Embryonic facial prominence (tissue), 1 donor: Measurements from ENCODE around the gene EGFR.

Source experiments
- DNase-seq: peaks from one replicate; pipeline ENCODE4 v3.0.0-alpha.2; 2016; ENCODE audit errors: extremely low spot score

EGFR gene

GRCh38 chr7:55036950-55037736 is 18.3 kb downstream of the EGFR start:
- no peak for DNase-seq

- no peak for DNase-seq
These were observed 25.0 kb downstream of the EGFR start for GRCh38 chr7:55043691-55044370.

GRCh38 chr7:55044371-55044717 is 25.5 kb downstream of the EGFR start:
- no peak for DNase-seq

GRCh38 chr7:55044791-55045190 is 26.0 kb downstream of the EGFR start:
- DNase-seq = no peak

GRCh38 chr7:55046582-55047342 is 27.9 kb downstream of the EGFR start:
- no peak for DNase-seq

GRCh38 chr7:55048221-55048859 is 29.5 kb downstream of the EGFR start:
- DNase-seq = no peak

- no peak for DNase-seq
These were observed 31.5 kb downstream of the EGFR start for GRCh38 chr7:55050281-55050680.

- no peak for DNase-seq
These were observed 33.3 kb downstream of the EGFR start for GRCh38 chr7:55052081-55052480.

GRCh38 chr7:55052741-55053427 is 34.1 kb downstream of the EGFR start:
- no peak for DNase-seq

GRCh38 chr7:55053651-55054571 is 35.1 kb downstream of the EGFR start:
- peak; percentile 62 for DNase-seq

GRCh38 chr7:55054758-55055157 is 35.9 kb downstream of the EGFR start:
- no peak for DNase-seq

- no peak for DNase-seq
These were observed 36.7 kb downstream of the EGFR start for GRCh38 chr7:55055479-55055878.

- DNase-seq = no peak
These were observed 37.3 kb downstream of the EGFR start for GRCh38 chr7:55056068-55056467.

GRCh38 chr7:55056577-55057480 is 38.0 kb downstream of the EGFR start:
- no peak for DNase-seq

GRCh38 chr7:55058314-55058713 is 39.5 kb downstream of the EGFR start:
- no peak for DNase-seq

GRCh38 chr7:55059021-55059420 is 40.2 kb downstream of the EGFR start:
- no peak for DNase-seq

- no peak for DNase-seq
These were observed 41.3 kb downstream of the EGFR start for GRCh38 chr7:55060085-55060484.

- DNase-seq = no peak
These were observed 41.8 kb downstream of the EGFR start for GRCh38 chr7:55060636-55061022.

GRCh38 chr7:55061726-55062499 is 43.1 kb downstream of the EGFR start:
- no peak for DNase-seq
